ENCODE measurements around the gene OLFML2B.

DNA sequence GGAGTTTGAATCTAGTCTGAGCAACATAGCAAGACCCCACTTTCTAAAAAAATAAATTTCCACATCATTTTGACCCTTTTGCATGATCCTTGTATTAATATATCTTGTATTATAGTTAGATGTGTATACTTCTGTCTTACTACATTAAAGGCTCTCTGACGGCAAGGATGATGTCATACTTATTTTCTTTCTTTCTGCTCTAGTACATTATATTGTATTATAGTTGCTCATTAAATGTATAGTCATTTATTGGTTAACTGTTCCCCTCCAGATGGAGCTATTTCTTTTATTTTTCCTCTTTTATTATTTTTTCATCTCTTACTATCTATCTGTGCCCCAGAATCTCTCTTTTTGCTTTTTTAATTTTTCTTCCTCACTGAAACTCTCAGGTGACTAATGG is 15.0 kb upstream of the OLFML2B start:
- TF ChIP-seq, protein P1, sequence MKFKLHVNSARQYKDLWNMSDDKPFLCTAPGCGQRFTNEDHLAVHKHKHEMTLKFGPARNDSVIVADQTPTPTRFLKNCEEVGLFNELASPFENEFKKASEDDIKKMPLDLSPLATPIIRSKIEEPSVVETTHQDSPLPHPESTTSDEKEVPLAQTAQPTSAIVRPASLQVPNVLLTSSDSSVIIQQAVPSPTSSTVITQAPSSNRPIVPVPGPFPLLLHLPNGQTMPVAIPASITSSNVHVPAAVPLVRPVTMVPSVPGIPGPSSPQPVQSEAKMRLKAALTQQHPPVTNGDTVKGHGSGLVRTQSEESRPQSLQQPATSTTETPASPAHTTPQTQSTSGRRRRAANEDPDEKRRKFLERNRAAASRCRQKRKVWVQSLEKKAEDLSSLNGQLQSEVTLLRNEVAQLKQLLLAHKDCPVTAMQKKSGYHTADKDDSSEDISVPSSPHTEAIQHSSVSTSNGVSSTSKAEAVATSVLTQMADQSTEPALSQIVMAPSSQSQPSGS (CRISPR knock-in tag; IDR thresholded peaks at IDR 0.05) = no peak
- no peak for TF ChIP-seq ZNF121 (CRISPR knock-in tag; IDR thresholded peaks at IDR 0.05)
- TF ChIP-seq, protein P2, sequence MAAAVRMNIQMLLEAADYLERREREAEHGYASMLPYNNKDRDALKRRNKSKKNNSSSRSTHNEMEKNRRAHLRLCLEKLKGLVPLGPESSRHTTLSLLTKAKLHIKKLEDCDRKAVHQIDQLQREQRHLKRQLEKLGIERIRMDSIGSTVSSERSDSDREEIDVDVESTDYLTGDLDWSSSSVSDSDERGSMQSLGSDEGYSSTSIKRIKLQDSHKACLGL (CRISPR knock-in tag; IDR thresholded peaks at IDR 0.05) = no peak
- TF ChIP-seq SRY (CRISPR knock-in tag; IDR thresholded peaks at IDR 0.05) = no peak
- no peak for TF ChIP-seq POLR2A (IDR thresholded peaks at IDR 0.05; ENCODE audit: insufficient read depth in 1 of 2, low read depth in 2 of 2, low read length in 2 of 2)
- no peak for TF ChIP-seq CEBPB (IDR thresholded peaks at IDR 0.05; ENCODE audit: borderline replicate concordance, low read depth, low read length)
- TF ChIP-seq EZH2 (conservative IDR thresholded peaks at IDR 0.05; ENCODE audit: low read depth, low read length) = no peak
- no peak for TF ChIP-seq ARID2 (CRISPR knock-in tag; IDR thresholded peaks at IDR 0.05; ENCODE audit: borderline replicate concordance)
- TF ChIP-seq, protein P3, sequence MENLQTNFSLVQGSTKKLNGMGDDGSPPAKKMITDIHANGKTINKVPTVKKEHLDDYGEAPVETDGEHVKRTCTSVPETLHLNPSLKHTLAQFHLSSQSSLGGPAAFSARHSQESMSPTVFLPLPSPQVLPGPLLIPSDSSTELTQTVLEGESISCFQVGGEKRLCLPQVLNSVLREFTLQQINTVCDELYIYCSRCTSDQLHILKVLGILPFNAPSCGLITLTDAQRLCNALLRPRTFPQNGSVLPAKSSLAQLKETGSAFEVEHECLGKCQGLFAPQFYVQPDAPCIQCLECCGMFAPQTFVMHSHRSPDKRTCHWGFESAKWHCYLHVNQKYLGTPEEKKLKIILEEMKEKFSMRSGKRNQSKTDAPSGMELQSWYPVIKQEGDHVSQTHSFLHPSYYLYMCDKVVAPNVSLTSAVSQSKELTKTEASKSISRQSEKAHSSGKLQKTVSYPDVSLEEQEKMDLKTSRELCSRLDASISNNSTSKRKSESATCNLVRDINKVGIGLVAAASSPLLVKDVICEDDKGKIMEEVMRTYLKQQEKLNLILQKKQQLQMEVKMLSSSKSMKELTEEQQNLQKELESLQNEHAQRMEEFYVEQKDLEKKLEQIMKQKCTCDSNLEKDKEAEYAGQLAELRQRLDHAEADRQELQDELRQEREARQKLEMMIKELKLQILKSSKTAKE (CRISPR knock-in tag; IDR thresholded peaks at IDR 0.05; ENCODE audit: borderline replicate concordance) = no peak
- TF ChIP-seq, protein P4, sequence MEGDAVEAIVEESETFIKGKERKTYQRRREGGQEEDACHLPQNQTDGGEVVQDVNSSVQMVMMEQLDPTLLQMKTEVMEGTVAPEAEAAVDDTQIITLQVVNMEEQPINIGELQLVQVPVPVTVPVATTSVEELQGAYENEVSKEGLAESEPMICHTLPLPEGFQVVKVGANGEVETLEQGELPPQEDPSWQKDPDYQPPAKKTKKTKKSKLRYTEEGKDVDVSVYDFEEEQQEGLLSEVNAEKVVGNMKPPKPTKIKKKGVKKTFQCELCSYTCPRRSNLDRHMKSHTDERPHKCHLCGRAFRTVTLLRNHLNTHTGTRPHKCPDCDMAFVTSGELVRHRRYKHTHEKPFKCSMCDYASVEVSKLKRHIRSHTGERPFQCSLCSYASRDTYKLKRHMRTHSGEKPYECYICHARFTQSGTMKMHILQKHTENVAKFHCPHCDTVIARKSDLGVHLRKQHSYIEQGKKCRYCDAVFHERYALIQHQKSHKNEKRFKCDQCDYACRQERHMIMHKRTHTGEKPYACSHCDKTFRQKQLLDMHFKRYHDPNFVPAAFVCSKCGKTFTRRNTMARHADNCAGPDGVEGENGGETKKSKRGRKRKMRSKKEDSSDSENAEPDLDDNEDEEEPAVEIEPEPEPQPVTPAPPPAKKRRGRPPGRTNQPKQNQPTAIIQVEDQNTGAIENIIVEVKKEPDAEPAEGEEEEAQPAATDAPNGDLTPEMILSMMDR (CRISPR knock-in tag; IDR thresholded peaks at IDR 0.05) = no peak
- TF ChIP-seq EP300 (IDR thresholded peaks at IDR 0.05; ENCODE audit: low read depth in 2 of 2, low read length in 2 of 2) = no peak
- TF ChIP-seq EP300 (CRISPR knock-in tag; IDR thresholded peaks at IDR 0.05; ENCODE audit: borderline replicate concordance) = no peak
